NCI-H82 treated with DMSO at 0.1 percent for 48 hours (cell line): ENCODE data around the gene PTPRD.

Experiments
- DNase-seq: peaks from one replicate; lab custom pipeline; 2025; ENCODE audit not compliant: unreplicated experiment; lab: John Stamatoyannopoulos, UW

The PTPRD gene

GRCh38 chr9:8633784-8634183 is 1979.0 kb downstream of the PTPRD start:
- DNase-seq: no peak

DNA sequence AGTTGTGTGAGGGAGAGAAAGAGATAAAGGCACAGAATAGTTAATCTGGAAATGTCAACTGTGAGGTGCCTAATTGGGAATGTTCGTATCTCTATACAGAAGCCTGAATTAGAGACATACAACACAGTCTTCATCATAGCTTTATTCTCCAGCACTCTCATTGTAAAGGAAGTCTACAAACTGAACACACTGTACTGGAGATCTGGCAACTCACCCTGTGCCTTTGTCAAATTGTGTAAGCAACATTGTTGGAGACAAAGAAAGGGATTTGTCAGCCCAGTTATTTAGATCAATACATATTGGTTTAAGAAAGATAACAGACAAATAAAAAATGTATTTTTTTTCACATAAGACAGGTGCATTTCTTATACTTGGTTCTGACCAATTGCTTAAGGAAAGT is 1980.3 kb downstream of the PTPRD start:
- no peak for DNase-seq

DNA sequence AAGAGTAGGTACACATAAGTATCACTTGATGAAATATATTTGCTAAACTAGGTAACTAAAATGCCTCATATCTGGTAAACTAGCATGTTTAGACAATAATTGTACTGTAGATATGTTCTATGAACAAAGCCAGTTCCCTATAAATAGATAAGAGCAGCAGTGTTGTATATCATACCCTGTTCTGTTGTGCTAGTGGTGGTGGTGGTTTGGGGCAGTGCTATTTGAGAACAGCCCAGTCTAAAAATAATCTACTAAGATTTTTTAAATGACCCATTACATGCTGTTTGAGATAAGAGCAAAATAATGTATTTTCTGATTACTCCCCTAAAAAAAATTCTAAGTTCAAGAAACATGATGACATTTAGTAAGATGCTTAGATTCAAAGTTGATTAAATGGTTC is 1984.0 kb downstream of the PTPRD start:
- DNase-seq: no peak

DNA sequence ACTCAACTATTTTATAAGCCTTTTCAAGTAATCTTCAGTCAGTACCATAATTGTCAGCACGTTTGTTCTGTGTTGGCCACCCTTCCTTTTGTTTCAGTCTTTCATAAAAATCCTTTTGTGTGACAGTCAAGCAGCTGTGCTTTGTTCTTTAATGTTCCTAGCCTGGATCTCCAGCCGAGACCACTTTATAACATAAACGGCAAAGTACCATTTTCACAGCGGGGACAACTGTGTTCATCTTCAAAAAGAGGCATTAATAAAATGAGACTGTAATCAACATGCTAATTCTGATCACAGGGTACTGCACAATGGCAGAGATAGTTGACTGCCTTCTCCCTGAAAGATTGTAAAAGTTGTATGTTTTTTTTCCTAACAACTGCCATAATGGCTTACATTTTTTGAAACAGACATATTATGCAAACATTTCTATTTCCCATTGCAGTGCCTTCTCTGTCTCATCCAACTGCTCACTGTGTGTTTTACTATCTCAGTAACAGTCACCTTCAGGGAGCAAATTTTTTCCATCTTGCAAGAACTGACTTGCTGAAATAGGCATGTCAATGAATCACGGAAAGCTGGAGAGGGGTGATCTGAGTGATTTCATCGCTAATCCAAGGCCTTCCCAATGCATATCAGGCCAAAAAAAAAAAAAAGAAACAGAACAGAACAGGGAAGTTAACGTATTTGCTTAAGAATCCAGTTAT is 1984.7 kb downstream of the PTPRD start:
- DNase-seq: no peak

GRCh38 chr9:8622871-8623270 is 1989.9 kb downstream of the PTPRD start:
- no peak for DNase-seq

GRCh38 chr9:8622222-8622802 is 1990.5 kb downstream of the PTPRD start:
- DNase-seq: no peak

- DNase-seq: no peak
These were observed 1991.4 kb downstream of the PTPRD start for GRCh38 chr9:8621416-8621815.

GRCh38 chr9:8616414-8616813 is 1996.4 kb downstream of the PTPRD start:
- no peak for DNase-seq

- no peak for DNase-seq
These were observed 1997.8 kb downstream of the PTPRD start for GRCh38 chr9:8614926-8615440.

DNA sequence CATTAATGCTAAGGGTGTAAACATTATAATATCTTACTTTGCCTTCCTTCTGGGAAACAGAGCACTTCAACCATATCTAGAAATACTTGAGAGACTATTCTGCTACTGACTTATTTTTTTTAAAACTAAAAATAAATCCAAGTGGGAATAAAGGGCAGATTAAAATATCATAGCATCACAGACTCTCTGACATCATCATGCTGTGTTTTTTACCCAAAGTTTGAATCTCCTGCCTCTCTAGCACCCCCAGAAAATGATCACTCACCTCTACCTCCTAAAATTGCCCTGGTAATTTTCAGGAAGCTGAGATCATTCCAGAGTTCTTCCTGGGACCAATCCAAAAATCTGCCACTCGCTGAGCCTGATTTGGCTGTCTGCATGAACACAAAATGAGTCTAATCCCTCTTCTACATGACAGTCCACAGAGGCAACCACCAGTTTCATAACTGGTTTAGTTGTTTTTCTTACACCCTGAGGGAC is 1999.4 kb downstream of the PTPRD start:
- DNase-seq: no peak

GRCh38 chr9:8611153-8611552 is 2001.6 kb downstream of the PTPRD start:
- no peak for DNase-seq

GRCh38 chr9:8610256-8610655 is 2002.5 kb downstream of the PTPRD start:
- DNase-seq: no peak

- DNase-seq: no peak
These were observed 2007.7 kb downstream of the PTPRD start for GRCh38 chr9:8605096-8605495.

GRCh38 chr9:8604201-8604600 is 2008.6 kb downstream of the PTPRD start:
- DNase-seq: no peak

- DNase-seq: no peak
These were observed 2011.7 kb downstream of the PTPRD start for GRCh38 chr9:8600914-8601680.

- DNase-seq: no peak
These were observed 2012.9 kb downstream of the PTPRD start for GRCh38 chr9:8599937-8600336.

DNA sequence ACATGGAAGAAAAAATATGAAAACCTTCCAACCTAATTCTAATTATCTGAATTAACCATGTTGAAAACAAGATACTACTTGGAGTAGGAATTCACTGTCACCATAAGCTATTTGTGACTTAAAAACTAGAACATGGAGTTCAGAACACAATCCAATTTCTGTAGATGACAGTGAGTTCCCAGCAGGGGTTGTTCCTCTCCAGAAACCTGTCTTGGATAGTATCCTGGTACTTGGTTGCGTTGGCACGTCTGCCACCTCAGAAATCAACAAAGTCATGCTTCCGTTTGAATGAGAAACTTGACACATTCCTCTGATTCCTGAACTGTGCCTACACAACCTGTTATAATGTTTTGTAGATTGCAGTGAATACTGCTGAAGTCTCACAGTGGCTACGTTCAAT is 2023.3 kb downstream of the PTPRD start:
- DNase-seq: no peak

- no peak for DNase-seq
These were observed 2027.8 kb downstream of the PTPRD start for GRCh38 chr9:8585036-8585435.

GRCh38 chr9:8579661-8580060 is 2033.1 kb downstream of the PTPRD start:
- DNase-seq: no peak

GRCh38 chr9:8576741-8577140 is 2036.1 kb downstream of the PTPRD start:
- no peak for DNase-seq

- DNase-seq: no peak
These were observed 2038.0 kb downstream of the PTPRD start for GRCh38 chr9:8574846-8575245.

DNA sequence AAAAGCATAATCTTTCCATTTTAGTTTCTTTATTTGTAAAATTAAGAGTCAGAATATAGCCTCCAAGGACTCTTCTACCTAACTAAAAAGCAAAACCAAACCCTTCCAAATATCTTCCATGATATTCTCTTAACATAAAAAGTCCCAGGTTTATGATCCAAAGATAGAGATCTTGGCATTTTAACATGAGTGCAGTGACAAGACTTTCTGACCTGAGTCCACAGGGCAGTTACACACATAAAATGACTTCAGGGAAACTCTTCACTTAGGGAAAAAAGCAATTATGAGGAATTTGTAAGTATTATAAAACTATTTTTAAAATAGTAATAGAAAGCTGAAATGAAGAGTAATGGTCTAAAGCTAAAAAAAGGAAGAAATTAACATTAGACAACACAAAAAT is 2040.6 kb downstream of the PTPRD start:
- no peak for DNase-seq
